ENCODE data around the gene SPDYE2B.
"Not testable (repeated sequence)": the region's sequence is repeated elsewhere in the genome, so short reads cannot be mapped to it uniquely, and the experiment has no call there.

Gene SPDYE2B

GRCh38 chr7:102643404-102643803 lies 6.7 kb upstream of the SPDYE2B start:
- DNase-seq (ENCODE audit: low spot score): not testable (repeated sequence)

GRCh38 chr7:102647813-102648212 lies 2.3 kb upstream of the SPDYE2B start:
- DNase-seq (ENCODE audit: low spot score): not testable (repeated sequence)

GRCh38 chr7:102664765-102665164 lies 14.6 kb downstream of the SPDYE2B start:
- DNase-seq (ENCODE audit: low spot score): not testable (repeated sequence)

- not testable (repeated sequence) for DNase-seq (ENCODE audit: low spot score)
Observed at GRCh38 chr7:102666850-102667249, 16.7 kb downstream of the SPDYE2B start.

GRCh38 chr7:102667523-102667922 lies 17.4 kb downstream of the SPDYE2B start:
- DNase-seq (ENCODE audit: low spot score): not testable (repeated sequence)

- DNase-seq (ENCODE audit: low spot score): not testable (repeated sequence)
Observed at GRCh38 chr7:102671166-102671955, 21.2 kb downstream of the SPDYE2B start, which contains the start of gene POLR2J2. Gene POLR2J2, minus strand, starts transcription at chr7:102671663. Its CDS starts 62 bp downstream, at chr7:102671601.

- DNase-seq (ENCODE audit: low spot score): not testable (repeated sequence)
Observed at GRCh38 chr7:102671956-102672307, 21.8 kb downstream of the SPDYE2B start.

GRCh38 chr7:102673447-102674067 lies 23.4 kb downstream of the SPDYE2B start:
- not testable (repeated sequence) for DNase-seq (ENCODE audit: low spot score)

GRCh38 chr7:102675545-102675944 lies 25.4 kb downstream of the SPDYE2B start:
- not testable (repeated sequence) for DNase-seq (ENCODE audit: low spot score)

- not testable (repeated sequence) for DNase-seq (ENCODE audit: low spot score)
Observed at GRCh38 chr7:102680780-102681179, 30.7 kb downstream of the SPDYE2B start.

- not testable (repeated sequence) for DNase-seq (ENCODE audit: low spot score)
Observed at GRCh38 chr7:102682560-102682959, 32.4 kb downstream of the SPDYE2B start.

GRCh38 chr7:102688299-102689036 lies 38.3 kb downstream of the SPDYE2B start:
- not testable (repeated sequence) for DNase-seq (ENCODE audit: low spot score)

GRCh38 chr7:102689436-102690282 lies 39.5 kb downstream of the SPDYE2B start:
- DNase-seq (ENCODE audit: low spot score): not testable (repeated sequence)

- DNase-seq (ENCODE audit: low spot score): not testable (repeated sequence)
Observed at GRCh38 chr7:102690602-102691001, 40.5 kb downstream of the SPDYE2B start.

GRCh38 chr7:102694008-102694407 lies 43.9 kb downstream of the SPDYE2B start:
- DNase-seq (ENCODE audit: low spot score): not testable (repeated sequence)

GRCh38 chr7:102695033-102695552 lies 45.0 kb downstream of the SPDYE2B start:
- not testable (repeated sequence) for DNase-seq (ENCODE audit: low spot score)

- DNase-seq (ENCODE audit: low spot score): not testable (repeated sequence)
Observed at GRCh38 chr7:102696009-102696408, 45.9 kb downstream of the SPDYE2B start.

- DNase-seq (ENCODE audit: low spot score): not testable (repeated sequence)
Observed at GRCh38 chr7:102697642-102698512, 47.8 kb downstream of the SPDYE2B start.

- DNase-seq (ENCODE audit: low spot score): not testable (repeated sequence)
Observed at GRCh38 chr7:102698962-102699750, 49.0 kb downstream of the SPDYE2B start.
